ENCODE measurements around the gene CIZ1. TPM values are rescaled to one million over a fixed set of nuclear protein-coding genes. Genes with fewer than 3 reads are reported as not detected.

CIZ1 gene
- total RNA-seq, 1 experiment from 2014 or later = 111 TPM

DNA sequence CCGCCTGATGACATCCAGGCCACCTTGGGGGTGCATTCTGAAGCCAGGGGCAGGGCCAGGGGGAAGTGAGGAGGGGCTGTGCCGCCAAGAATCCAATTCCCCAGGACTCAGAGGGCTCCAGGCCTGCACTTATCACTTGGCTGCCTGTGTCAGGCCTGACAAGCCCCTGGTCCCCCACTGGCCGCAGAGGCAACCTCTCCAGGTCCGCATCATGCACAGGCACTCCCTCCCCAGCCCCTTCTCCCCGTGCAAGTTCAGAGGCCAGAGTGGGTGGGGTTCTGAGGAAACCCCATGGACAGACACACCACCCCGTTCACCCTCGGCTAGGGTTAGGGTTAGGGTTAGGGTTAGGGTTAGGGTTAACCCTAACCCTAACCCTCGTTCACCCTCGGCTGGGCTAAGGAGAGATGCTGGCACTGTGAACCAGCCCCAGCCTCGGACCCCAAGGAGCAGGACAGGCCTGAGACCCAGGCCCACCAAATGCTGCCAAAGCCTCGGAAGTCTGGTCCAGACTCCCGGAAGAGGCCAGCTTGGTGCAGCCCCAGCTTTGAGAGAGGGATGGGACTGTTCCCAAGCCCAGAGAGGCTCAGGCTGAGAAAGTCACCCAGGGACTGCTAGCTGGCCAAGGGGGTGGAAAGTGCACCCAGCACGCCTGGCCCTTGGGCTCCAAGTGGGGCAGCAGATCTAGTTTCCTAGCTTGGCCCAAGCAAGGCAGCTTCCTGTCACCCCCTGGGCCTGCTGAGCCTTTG is 37.3 kb downstream of the CIZ1 start:
- TF ChIP-seq, protein P1, sequence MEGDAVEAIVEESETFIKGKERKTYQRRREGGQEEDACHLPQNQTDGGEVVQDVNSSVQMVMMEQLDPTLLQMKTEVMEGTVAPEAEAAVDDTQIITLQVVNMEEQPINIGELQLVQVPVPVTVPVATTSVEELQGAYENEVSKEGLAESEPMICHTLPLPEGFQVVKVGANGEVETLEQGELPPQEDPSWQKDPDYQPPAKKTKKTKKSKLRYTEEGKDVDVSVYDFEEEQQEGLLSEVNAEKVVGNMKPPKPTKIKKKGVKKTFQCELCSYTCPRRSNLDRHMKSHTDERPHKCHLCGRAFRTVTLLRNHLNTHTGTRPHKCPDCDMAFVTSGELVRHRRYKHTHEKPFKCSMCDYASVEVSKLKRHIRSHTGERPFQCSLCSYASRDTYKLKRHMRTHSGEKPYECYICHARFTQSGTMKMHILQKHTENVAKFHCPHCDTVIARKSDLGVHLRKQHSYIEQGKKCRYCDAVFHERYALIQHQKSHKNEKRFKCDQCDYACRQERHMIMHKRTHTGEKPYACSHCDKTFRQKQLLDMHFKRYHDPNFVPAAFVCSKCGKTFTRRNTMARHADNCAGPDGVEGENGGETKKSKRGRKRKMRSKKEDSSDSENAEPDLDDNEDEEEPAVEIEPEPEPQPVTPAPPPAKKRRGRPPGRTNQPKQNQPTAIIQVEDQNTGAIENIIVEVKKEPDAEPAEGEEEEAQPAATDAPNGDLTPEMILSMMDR (IDR thresholded peaks at IDR 0.05) = no peak
- TF ChIP-seq REST (IDR thresholded peaks at IDR 0.05; ENCODE audit: insufficient read depth in 1 of 2, low read depth in 2 of 2, low read length in 1 of 2) = no peak
- TF ChIP-seq TCF7L2 (IDR thresholded peaks at IDR 0.05; ENCODE audit: low read depth, low read length) = no peak
- TF ChIP-seq SIN3A (IDR thresholded peaks at IDR 0.05; ENCODE audit: borderline replicate concordance, insufficient read depth, low read depth, low read length) = no peak
- no peak for TF ChIP-seq POLR2AphosphoS5 (IDR thresholded peaks at IDR 0.05; ENCODE audit: low read depth, low read length)
- no peaks in the 10 kb centered on the region for H3K9me3 ChIP-seq (ENCODE audit: control insufficient read depth, insufficient read depth, low read depth, low read length)
- DNase-seq (ENCODE audit: low read depth, low spot score) (no peak), ATAC-seq (no peak)
- H3K36me3 ChIP-seq (ENCODE audit: control insufficient read depth, insufficient read depth, low read length) = no peaks in the 10 kb centered on the region
- BruUV-seq (replicated peaks) = no TSS peak
- in situ Hi-C loops (cut with HindIII; ENCODE audit: low pct_unique_long_range_greater_than_20kb, low sequenced_read_pairs) = no loop called here
- CTCF ChIA-PET = no interaction called here
- intact Hi-C loops (cut with micrococcal nuclease; ENCODE audit: unreplicated experiment) = no loop called here
- H3K4me3 ChIP-seq (ENCODE audit: low read depth in 2 of 2, low read length in 2 of 2) = no peak overlapping the region
- H3K4me1 ChIP-seq (ENCODE audit: control insufficient read depth, insufficient read depth, low read length) = no peaks in the 10 kb centered on the region; the same call in none of the 2 replicates
- no peaks in the 10 kb centered on the region for H3K27me3 ChIP-seq (ENCODE audit: control insufficient read depth, insufficient read depth, low read length)
- no peak overlapping the region for H3K27ac ChIP-seq (ENCODE audit: low read length)
- POLR2A ChIA-PET = no interaction called here

DNA sequence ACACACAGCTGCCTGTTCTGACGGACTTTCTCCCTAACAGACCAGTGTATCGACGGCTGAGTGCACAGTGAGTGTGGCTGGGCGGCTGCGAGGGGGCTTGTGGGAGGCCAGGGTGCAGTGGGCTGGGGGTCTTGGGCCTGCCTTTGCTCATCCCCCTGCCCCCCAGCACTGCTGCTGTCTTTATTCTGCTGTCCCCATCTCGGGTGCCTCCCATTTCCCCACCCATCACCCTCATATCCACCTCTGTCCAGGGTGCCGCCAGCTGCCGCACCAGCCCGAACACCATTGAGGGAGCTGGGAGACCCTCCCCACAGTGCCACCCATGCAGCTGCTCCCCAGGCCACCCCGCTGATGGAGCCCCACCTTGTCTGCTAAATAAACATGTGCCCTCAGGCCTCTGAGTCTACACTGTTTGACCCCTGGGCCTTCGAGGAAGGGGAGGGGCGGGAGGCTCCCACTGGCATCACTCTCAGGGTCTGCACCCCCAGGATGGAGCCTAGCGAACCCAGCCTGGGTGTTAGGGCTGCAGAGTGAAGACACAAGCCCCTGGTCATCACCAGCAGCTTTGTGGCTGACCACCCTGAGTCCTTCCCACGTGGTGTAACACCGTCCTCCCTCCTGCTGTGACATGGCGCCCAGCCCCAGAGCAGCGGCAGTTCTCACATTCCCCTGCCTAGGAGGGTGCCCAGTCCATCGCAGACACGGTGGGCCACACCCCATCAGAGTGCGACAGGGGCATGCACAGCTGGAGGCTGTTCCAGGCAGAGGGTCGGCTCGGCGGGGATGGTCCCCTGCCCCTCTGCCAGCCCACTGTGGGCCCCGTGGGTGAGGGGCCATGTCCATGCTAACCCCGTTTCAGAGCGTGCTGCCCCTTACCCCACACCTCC is 38.1 kb downstream of the CIZ1 start:
- no peak for DNase-seq (ENCODE audit: low read depth, low spot score)
- TF ChIP-seq REST (IDR thresholded peaks at IDR 0.05; ENCODE audit: insufficient read depth in 1 of 2, low read depth in 2 of 2, low read length in 1 of 2) (no peak), POLR2AphosphoS5 (IDR thresholded peaks at IDR 0.05; ENCODE audit: low read depth, low read length) (no peak)
- TF ChIP-seq, protein P1 (IDR thresholded peaks at IDR 0.05) = no peak
- in situ Hi-C loops (cut with HindIII; ENCODE audit: low pct_unique_long_range_greater_than_20kb, low sequenced_read_pairs) = no loop called here
- H3K4me1 ChIP-seq (ENCODE audit: control insufficient read depth, insufficient read depth, low read length) = peaks cover 5% of the 10 kb centered on the region
- no TSS peak for BruUV-seq (replicated peaks)
- ChIA-PET CTCF (no interaction called here), POLR2A (no interaction called here)
- H3K27me3 ChIP-seq (ENCODE audit: control insufficient read depth, insufficient read depth, low read length) = no peaks in the 10 kb centered on the region
- no peaks in the 10 kb centered on the region for H3K9me3 ChIP-seq (ENCODE audit: control insufficient read depth, insufficient read depth, low read depth, low read length)
- no peak for ATAC-seq
- H3K4me3 ChIP-seq (ENCODE audit: low read depth in 2 of 2, low read length in 2 of 2) = no peak overlapping the region
- no peak overlapping the region for H3K27ac ChIP-seq (ENCODE audit: low read length)
- intact Hi-C loops (cut with micrococcal nuclease; ENCODE audit: unreplicated experiment) = no loop called here
- H3K36me3 ChIP-seq (ENCODE audit: control insufficient read depth, insufficient read depth, low read length) = no peaks in the 10 kb centered on the region
